Hepatocyte (in vitro differentiated cells): ENCODE measurements around the gene BRCA1.

Experiments
- EZH2 ChIP-seq: fragments of 200-600 bp; sonication (generic); IDR thresholded peaks from 2 replicates; pipeline ENCODE4 v1.6.1; 2016; ENCODE audit warnings: antibody characterized with exemption, mild to moderate bottlenecking, borderline replicate concordance
- TF ChIP-seq, protein P1 (sequence below): fragments of 200-600 bp; sonication (generic); IDR thresholded peaks from 2 replicates; pipeline ENCODE4 v1.5.1; 2016; ENCODE audit warnings: antibody characterized with exemption, mild to moderate bottlenecking; ENCODE audit not compliant: poor library complexity

DNA sequence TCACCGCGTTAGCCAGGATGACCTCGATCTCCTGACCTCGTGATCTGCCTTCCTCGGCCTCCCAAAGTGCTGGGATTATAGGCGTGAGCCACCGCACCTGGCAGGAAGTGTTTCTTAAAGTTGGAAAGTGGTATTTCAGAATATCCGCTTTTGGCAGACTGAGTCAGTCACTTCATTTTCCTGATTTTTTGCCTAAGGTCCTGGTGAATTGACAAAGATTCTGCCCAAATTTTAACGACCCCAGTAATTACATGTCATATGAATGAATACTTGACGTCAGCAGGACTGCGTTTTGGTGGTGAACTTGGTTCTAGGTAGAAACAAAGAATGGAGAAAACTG, 4.5 kb upstream of the BRCA1 start:
- TF ChIP-seq EZH2, result no peak
- TF ChIP-seq, protein P1, sequence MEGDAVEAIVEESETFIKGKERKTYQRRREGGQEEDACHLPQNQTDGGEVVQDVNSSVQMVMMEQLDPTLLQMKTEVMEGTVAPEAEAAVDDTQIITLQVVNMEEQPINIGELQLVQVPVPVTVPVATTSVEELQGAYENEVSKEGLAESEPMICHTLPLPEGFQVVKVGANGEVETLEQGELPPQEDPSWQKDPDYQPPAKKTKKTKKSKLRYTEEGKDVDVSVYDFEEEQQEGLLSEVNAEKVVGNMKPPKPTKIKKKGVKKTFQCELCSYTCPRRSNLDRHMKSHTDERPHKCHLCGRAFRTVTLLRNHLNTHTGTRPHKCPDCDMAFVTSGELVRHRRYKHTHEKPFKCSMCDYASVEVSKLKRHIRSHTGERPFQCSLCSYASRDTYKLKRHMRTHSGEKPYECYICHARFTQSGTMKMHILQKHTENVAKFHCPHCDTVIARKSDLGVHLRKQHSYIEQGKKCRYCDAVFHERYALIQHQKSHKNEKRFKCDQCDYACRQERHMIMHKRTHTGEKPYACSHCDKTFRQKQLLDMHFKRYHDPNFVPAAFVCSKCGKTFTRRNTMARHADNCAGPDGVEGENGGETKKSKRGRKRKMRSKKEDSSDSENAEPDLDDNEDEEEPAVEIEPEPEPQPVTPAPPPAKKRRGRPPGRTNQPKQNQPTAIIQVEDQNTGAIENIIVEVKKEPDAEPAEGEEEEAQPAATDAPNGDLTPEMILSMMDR, result no peak
